ENCODE measurements around the gene CDHR3. TPM values are rescaled to one million over a fixed set of nuclear protein-coding genes. Genes with fewer than 3 reads are reported as not detected.

The CDHR3 gene
- polyA plus RNA-seq, 3 donors: 0.16 TPM; not detected in 2

GRCh38 chr7:106037489-106038176 is 74.6 kb downstream of the CDHR3 start:
- Histone ChIP-seq H2AFZ (ENCODE audit: insufficient read depth, low read depth, low read length, poor library complexity, severe bottlenecking) (no peak overlapping the region), H3K4me3 (replicated peaks in 1 of 3; ENCODE audit: low read depth in 2 of 3, low read length in 3 of 3) (no peak overlapping the region), H3K36me3 (replicated peaks in 1 of 2; ENCODE audit: control insufficient read depth in 1 of 2, insufficient read depth in 2 of 2, low read length in 2 of 2) (no peaks in the 10 kb centered on the region), H3K27me3 (ENCODE audit: control insufficient read depth in 2 of 2, insufficient read depth in 2 of 2, low read length in 2 of 2) (peaks cover 7 to 8% of the 10 kb centered on the region in 2 donors), H3K79me2 (ENCODE audit: insufficient read depth, low read length) (no peaks in the 10 kb centered on the region), H4K20me1 (ENCODE audit: insufficient read depth, low read length) (no peaks in the 10 kb centered on the region), H3K9me3 (replicated peaks in 1 of 2; ENCODE audit: control insufficient read depth in 1 of 2, insufficient read depth in 1 of 2, low read length in 2 of 2) (no peaks in the 10 kb centered on the region), H3K4me1 (ENCODE audit: control insufficient read depth in 1 of 2, insufficient read depth in 2 of 2, low read length in 2 of 2) (no peaks in the 10 kb centered on the region), H3K9ac (ENCODE audit: insufficient read depth, low read length, poor library complexity, severe bottlenecking) (no peak overlapping the region), H3K4me2 (replicated peaks; ENCODE audit: extremely low read depth, low read length, poor library complexity, severe bottlenecking) (no peak overlapping the region), H3K27ac (ENCODE audit: low read depth in 1 of 2, low read length in 2 of 2) (no peak overlapping the region)
- peaks cover 7% of the 10 kb centered on the region for H3K4me1 Mint-ChIP-seq
- no peak overlapping the region for H3K27ac Mint-ChIP-seq
- TF ChIP-seq CTCF (IDR thresholded peaks at IDR 0.05): no peak
- peaks cover 13 to 18% (median 17%) of the 10 kb centered on the region in 3 donors for H3K27me3 Mint-ChIP-seq (ENCODE audit: low read depth in 3 of 3)
- no peaks in the 10 kb centered on the region for H3K36me3 Mint-ChIP-seq
- intact Hi-C loops (cut with micrococcal nuclease): no loop called here
- peaks cover 0 to 5% (median 0%) of the 10 kb centered on the region in 7 donors for H3K9me3 Mint-ChIP-seq
- no peak overlapping the region for H3K4me3 Mint-ChIP-seq
- no peak for DNase-seq
- WGBS (ENCODE audit: insufficient coverage): 100% methylated on average over 2 of the region's 7 CpGs

- intact Hi-C loops (cut with micrococcal nuclease): no loop called here
- Mint-ChIP-seq H3K4me1 (peaks cover 10% of the 10 kb centered on the region), H3K27ac (no peak overlapping the region), H3K27me3 (ENCODE audit: low read depth in 3 of 3) (peaks cover 11 to 16% (median 11%) of the 10 kb centered on the region in 3 donors), H3K36me3 (no peaks in the 10 kb centered on the region), H3K9me3 (peaks cover 0 to 6% (median 0%) of the 10 kb centered on the region in 7 donors), H3K4me3 (no peak overlapping the region)
- H3K9ac ChIP-seq (ENCODE audit: insufficient read depth, low read length, poor library complexity, severe bottlenecking): no peak overlapping the region
- no peaks in the 10 kb centered on the region for H3K36me3 ChIP-seq (replicated peaks in 1 of 2; ENCODE audit: control insufficient read depth in 1 of 2, insufficient read depth in 2 of 2, low read length in 2 of 2)
- no peak overlapping the region for H3K27ac ChIP-seq (ENCODE audit: low read depth in 1 of 2, low read length in 2 of 2)
- no peak overlapping the region for H3K4me2 ChIP-seq (replicated peaks; ENCODE audit: extremely low read depth, low read length, poor library complexity, severe bottlenecking)
- H3K4me3 ChIP-seq (replicated peaks in 1 of 3; ENCODE audit: low read depth in 2 of 3, low read length in 3 of 3): no peak overlapping the region
- H2AFZ ChIP-seq (ENCODE audit: insufficient read depth, low read depth, low read length, poor library complexity, severe bottlenecking): no peak overlapping the region
- H3K79me2 ChIP-seq (ENCODE audit: insufficient read depth, low read length): no peaks in the 10 kb centered on the region
- H4K20me1 ChIP-seq (ENCODE audit: insufficient read depth, low read length): no peaks in the 10 kb centered on the region
- no peaks in the 10 kb centered on the region for H3K4me1 ChIP-seq (ENCODE audit: control insufficient read depth in 1 of 2, insufficient read depth in 2 of 2, low read length in 2 of 2)
- 96% methylated on average over 5 of the region's 5 CpGs for WGBS (ENCODE audit: insufficient coverage)
- DNase-seq: no peak
- no peaks in the 10 kb centered on the region for H3K9me3 ChIP-seq (replicated peaks in 1 of 2; ENCODE audit: control insufficient read depth in 1 of 2, insufficient read depth in 1 of 2, low read length in 2 of 2)
- H3K27me3 ChIP-seq (ENCODE audit: control insufficient read depth in 2 of 2, insufficient read depth in 2 of 2, low read length in 2 of 2): peaks cover 2 to 4% of the 10 kb centered on the region in 2 donors
- no peak for TF ChIP-seq CTCF (IDR thresholded peaks at IDR 0.05)
Observed at GRCh38 chr7:106038289-106038688, 75.2 kb downstream of the CDHR3 start.

Data from CD14-positive monocyte (primary cell).